T-helper 2 cell treated with Interferon-gamma antibody and Interleukin-4, amounts not matched to agents 5 μg/mL and 100 μg/mL, for 36 hours (primary cell): Measurements from ENCODE around the gene RPTOR.
A peak's percentile ranks its signal among the peaks of the same experiment; 100 is the strongest.

Experiments used
- DNase-seq: peaks from one replicate; pipeline ENCODE4 v3.0.0; 2021; ENCODE audit warnings: low spot score
- H3K27ac Mint-ChIP-seq: one replicate; pipeline ENCODE4 v1.8.0; 2021; ENCODE audit warnings: mild to moderate bottlenecking, mixed read lengths
- H3K27me3 Mint-ChIP-seq: one replicate; pipeline ENCODE4 v1.8.0; 2021; ENCODE audit warnings: low read depth, mixed read lengths
- H3K36me3 Mint-ChIP-seq: one replicate; pipeline ENCODE4 v1.8.0; 2021; ENCODE audit warnings: low read depth, mixed read lengths
- H3K4me1 Mint-ChIP-seq: one replicate; pipeline ENCODE4 v1.8.0; 2021; ENCODE audit warnings: low read depth, mixed read lengths
- H3K4me3 Mint-ChIP-seq: one replicate; pipeline ENCODE4 v1.8.0; 2022; ENCODE audit warnings: mild to moderate bottlenecking, moderate library complexity, mixed read lengths
- H3K9me3 Mint-ChIP-seq: one replicate; pipeline ENCODE4 v1.8.0; 2021; ENCODE audit warnings: mixed read lengths

Gene RPTOR

DNA sequence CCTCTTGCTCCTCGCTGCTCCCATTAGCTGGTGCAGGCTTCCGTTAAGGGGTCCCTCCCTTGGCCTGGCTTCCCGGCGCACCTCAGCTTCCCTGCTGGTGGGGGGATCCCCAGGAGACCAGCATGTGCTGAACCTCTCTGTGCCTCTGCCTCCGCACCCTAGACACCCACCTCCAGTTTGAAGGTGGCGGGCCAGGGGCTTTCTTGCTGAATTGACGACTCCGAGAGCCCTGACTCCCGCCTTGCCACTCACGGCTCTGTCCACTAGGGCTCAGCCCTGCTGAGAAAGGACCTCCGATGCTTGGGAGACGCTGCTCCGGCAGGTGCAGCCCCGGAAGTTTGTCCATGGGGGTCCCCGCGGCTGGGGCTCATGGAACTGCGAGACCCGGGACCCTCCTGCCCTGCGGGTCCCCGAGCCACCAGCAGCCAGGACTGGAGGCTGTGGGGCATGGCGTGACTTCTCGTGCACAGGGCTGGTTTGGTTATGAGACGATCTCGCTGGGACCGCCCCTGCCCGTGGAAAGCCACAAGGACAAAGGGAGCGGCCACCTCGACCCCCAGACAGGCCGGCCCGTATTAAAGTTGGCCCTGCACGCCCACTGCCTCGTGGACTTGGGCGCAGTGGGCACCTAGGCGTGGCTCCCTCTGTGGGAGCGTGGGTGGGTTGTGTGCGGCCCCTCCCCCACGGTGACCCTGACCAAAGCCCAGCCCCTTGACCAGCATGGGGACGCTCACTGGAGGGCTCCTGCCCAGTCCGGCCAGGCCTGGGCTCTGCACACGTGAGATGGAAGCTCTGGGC lies 455.1 kb downstream of the RPTOR start:
- H3K36me3 Mint-ChIP-seq, result peaks cover 17% of the 10 kb centered on the region
- peaks cover 22% of the 10 kb centered on the region for H3K27me3 Mint-ChIP-seq
- H3K4me1 Mint-ChIP-seq, result peaks cover 8% of the 10 kb centered on the region
- no peak overlapping the region for H3K4me3 Mint-ChIP-seq
- H3K27ac Mint-ChIP-seq, result no peak overlapping the region
- H3K9me3 Mint-ChIP-seq, result no peaks in the 10 kb centered on the region
- no peak for DNase-seq

DNA sequence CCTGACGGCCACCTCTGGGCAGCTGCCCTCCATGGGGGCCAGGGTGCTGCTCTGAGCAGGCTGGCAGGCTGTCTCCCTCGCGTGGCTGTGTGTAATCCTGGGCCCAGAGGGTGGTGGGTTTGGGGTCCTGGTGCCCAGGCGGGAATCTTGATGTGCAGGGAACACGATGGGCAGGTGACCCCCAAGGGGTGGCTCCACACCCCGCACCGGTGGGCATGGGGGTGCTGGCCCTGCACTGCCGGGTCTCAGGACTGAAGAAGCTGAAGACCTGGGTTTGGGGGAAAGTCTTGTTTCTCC lies 455.6 kb downstream of the RPTOR start:
- no peaks in the 10 kb centered on the region for H3K9me3 Mint-ChIP-seq

DNA sequence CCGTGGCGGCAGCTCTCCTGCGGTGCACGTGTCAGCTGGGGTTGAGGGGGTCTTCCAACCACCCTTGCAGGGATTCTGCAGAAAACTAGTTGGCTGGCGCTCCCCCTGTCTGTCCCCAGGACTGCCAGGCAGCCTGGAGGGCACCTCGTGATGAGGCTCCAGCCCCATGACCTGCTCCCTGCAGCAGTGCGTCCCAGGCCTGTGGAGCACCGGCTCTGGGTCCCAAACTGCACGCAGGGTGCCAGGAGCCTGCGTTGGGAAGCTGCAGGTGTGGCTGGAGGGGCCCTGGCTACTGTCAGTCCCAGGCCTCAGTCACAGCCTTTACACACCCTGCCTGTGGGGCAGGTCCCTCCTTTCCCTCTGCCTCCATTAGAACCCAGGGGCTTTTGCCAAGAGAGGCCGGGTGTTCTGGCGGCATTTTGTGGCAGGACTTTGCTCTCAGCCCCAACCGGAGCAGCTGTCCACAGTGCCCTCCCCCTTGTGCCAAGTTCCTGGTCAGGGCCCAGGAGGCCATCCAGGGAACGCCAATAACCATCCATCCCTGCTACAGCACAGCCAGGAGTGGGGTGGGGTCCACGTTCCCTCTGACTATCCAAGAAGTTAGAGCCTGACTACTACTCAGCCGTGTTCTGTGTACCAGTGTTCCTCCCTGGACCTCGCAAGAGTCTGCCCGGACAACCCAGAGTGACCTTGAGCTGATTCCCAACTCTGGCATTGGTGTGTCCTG lies 456.2 kb downstream of the RPTOR start:
- Mint-ChIP-seq H3K9me3 (no peaks in the 10 kb centered on the region), H3K27me3 (peaks cover 25% of the 10 kb centered on the region), H3K4me3 (no peak overlapping the region), H3K36me3 (peaks cover 10% of the 10 kb centered on the region), H3K27ac (no peak overlapping the region), H3K4me1 (peaks cover 9% of the 10 kb centered on the region)
- no peak for DNase-seq

More for the DNA sequence above, 455.6 kb downstream of the RPTOR start:
- peaks cover 15% of the 10 kb centered on the region for H3K36me3 Mint-ChIP-seq
- H3K27me3 Mint-ChIP-seq, result peaks cover 25% of the 10 kb centered on the region
- no peak overlapping the region for H3K4me3 Mint-ChIP-seq
- no peak for DNase-seq
- no peak overlapping the region for H3K27ac Mint-ChIP-seq
- H3K4me1 Mint-ChIP-seq, result peaks cover 9% of the 10 kb centered on the region

GRCh38 chr17:81002013-81002384 lies 457.4 kb downstream of the RPTOR start:
- peaks cover 35% of the 10 kb centered on the region for H3K27me3 Mint-ChIP-seq
- H3K4me1 Mint-ChIP-seq, result peaks cover 9% of the 10 kb centered on the region
- peaks cover 8% of the 10 kb centered on the region for H3K36me3 Mint-ChIP-seq
- H3K27ac Mint-ChIP-seq, result no peak overlapping the region
- H3K9me3 Mint-ChIP-seq, result no peaks in the 10 kb centered on the region
- no peak for DNase-seq
- H3K4me3 Mint-ChIP-seq, result no peak overlapping the region

DNA sequence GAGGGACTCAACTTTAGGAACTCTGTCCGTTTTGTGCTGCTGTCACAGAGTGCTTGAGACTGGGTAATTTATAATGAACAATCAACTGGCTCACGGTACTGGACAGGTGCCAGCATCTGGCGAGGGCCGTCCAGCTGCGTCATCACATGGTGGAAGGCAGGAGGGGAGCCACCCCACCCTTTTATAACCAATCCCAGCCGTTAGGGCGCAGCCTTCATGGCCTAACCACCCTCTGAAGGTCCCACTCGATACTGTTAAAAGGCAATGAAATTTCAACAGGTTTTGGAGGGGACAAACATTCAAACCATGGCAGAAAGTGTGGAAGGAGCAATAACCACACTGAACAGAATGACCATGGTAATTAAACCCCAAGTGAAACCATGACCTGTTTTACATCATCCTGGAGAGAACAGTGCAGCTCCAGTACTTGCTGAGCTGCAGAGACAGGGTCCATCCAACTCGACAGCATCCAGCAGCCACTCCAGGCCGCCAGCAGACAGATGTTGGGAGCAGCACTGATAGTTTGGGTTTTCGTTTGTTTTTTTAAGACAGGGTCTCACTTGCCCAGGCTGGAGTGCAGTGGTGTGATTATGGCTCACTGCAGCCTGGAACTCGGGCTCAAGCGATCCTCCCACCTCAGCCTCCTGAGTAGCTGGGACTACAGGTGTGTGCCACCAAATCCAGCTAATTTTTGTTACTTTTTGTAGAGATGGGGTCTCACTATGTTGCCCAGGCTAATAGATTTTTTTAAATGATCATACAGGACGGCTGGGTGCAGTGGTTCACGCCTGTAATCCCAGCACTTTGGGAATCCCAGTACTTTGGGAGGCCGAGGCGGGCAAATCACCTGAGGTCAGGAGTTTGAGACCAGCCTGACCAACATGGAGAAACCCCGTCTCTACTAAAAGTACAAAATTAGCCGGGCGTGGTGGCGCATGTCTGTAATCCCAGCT lies 458.0 kb downstream of the RPTOR start:
- Mint-ChIP-seq H3K36me3 (peaks cover 3% of the 10 kb centered on the region), H3K4me1 (peaks cover 9% of the 10 kb centered on the region), H3K4me3 (peak overlapping the region; percentile 45), H3K9me3 (no peaks in the 10 kb centered on the region), H3K27me3 (peaks cover 40% of the 10 kb centered on the region), H3K27ac (no peak overlapping the region)
- DNase-seq, result no peak

GRCh38 chr17:81003711-81004475 lies 459.3 kb downstream of the RPTOR start:
- Mint-ChIP-seq H3K27ac (no peak overlapping the region), H3K9me3 (no peaks in the 10 kb centered on the region), H3K27me3 (peaks cover 45% of the 10 kb centered on the region), H3K36me3 (peaks cover under 1% of the 10 kb centered on the region), H3K4me3 (peak overlapping the region; percentile 46), H3K4me1 (peaks cover 9% of the 10 kb centered on the region)
- DNase-seq, result no peak

DNA sequence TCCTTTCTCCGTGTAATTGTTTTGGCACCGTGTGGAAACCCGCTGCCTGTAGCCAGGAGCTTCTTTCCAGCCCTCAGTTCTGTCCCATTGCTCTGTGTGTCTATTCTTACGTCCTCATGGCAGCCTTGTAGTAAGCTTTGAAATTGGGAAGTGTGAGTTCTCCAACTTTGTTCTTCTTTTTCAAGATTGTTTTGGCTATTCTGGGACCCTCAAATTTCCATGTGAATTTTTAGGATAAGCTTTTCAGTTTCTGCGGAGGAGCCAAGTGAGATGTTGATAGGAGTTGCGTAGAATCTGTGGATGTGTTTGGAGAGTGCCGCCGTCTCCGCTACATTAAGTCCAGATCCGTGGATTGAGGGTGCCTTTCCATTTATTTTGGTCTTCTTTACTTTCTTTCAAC lies 462.3 kb downstream of the RPTOR start:
- H3K4me1 Mint-ChIP-seq, result peaks cover 9% of the 10 kb centered on the region
- DNase-seq, result no peak

GRCh38 chr17:81008140-81008539 lies 463.5 kb downstream of the RPTOR start:
- Mint-ChIP-seq H3K9me3 (peaks cover 13% of the 10 kb centered on the region), H3K27ac (no peak overlapping the region), H3K36me3 (peaks cover 6% of the 10 kb centered on the region), H3K4me3 (no peak overlapping the region), H3K4me1 (peaks cover 9% of the 10 kb centered on the region), H3K27me3 (peaks cover 37% of the 10 kb centered on the region)
- DNase-seq, result no peak

More for the DNA sequence above, 462.3 kb downstream of the RPTOR start:
- H3K9me3 Mint-ChIP-seq, result peaks cover 11% of the 10 kb centered on the region
- H3K36me3 Mint-ChIP-seq, result peaks cover 6% of the 10 kb centered on the region
- H3K27me3 Mint-ChIP-seq, result peaks cover 46% of the 10 kb centered on the region
- no peak overlapping the region for H3K27ac Mint-ChIP-seq
- H3K4me3 Mint-ChIP-seq, result no peak overlapping the region

- Mint-ChIP-seq H3K36me3 (peaks cover 6% of the 10 kb centered on the region), H3K4me3 (no peak overlapping the region), H3K9me3 (peaks cover 13% of the 10 kb centered on the region), H3K27me3 (peaks cover 31% of the 10 kb centered on the region), H3K27ac (no peak overlapping the region), H3K4me1 (peaks cover 5% of the 10 kb centered on the region)
- DNase-seq, result no peak
Observed at GRCh38 chr17:81009136-81009535, 464.5 kb downstream of the RPTOR start.

DNA sequence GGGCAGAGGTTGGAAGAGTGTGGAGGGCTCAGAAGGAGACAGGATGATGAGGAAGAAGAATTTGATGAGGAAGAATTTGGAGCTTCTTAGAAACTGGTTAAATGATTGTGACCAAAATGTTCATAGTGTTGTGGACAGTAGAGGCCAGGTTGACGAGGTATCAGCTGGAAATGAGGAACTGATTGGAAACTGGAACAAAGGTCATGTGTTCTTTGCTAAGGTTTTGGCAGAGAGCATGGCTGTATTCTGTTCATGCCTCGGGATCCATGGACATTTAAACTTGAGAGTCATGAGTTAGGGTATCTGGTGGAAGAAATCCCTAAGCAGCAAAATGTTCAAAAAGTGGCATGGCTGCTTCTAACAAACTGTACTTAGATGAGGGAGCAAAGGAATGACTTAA lies 466.3 kb downstream of the RPTOR start:
- Mint-ChIP-seq H3K36me3 (peaks cover 9% of the 10 kb centered on the region), H3K4me3 (no peak overlapping the region), H3K27ac (peak overlapping the region; percentile 37), H3K4me1 (no peaks in the 10 kb centered on the region), H3K27me3 (peaks cover 23% of the 10 kb centered on the region), H3K9me3 (peaks cover 13% of the 10 kb centered on the region)
- DNase-seq, result no peak

DNA sequence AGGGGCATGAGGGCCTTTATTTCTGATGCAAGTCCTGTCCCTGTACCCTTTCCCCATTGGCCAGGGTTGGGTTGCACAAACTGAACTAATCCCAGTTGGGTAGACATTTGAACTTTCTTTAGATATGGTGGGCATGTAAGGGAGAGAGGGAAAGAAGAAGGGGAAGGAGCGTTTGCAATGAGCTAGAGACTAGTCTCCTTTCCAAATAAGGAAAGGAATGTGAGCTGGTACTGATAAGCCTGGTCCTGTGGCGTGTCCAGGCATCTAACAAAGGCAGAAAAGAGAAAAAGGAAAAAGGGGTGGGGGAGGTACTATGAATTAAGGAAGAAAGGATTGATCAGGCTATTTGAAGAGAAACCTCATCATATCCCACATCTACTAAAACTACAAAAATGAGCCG lies 467.3 kb downstream of the RPTOR start:
- peaks cover 15% of the 10 kb centered on the region for H3K27me3 Mint-ChIP-seq
- peaks cover 17% of the 10 kb centered on the region for H3K36me3 Mint-ChIP-seq
- H3K4me3 Mint-ChIP-seq, result no peak overlapping the region
- no peak overlapping the region for H3K27ac Mint-ChIP-seq
- peaks cover 3% of the 10 kb centered on the region for H3K4me1 Mint-ChIP-seq
- H3K9me3 Mint-ChIP-seq, result peaks cover 21% of the 10 kb centered on the region
- DNase-seq, result no peak

DNA sequence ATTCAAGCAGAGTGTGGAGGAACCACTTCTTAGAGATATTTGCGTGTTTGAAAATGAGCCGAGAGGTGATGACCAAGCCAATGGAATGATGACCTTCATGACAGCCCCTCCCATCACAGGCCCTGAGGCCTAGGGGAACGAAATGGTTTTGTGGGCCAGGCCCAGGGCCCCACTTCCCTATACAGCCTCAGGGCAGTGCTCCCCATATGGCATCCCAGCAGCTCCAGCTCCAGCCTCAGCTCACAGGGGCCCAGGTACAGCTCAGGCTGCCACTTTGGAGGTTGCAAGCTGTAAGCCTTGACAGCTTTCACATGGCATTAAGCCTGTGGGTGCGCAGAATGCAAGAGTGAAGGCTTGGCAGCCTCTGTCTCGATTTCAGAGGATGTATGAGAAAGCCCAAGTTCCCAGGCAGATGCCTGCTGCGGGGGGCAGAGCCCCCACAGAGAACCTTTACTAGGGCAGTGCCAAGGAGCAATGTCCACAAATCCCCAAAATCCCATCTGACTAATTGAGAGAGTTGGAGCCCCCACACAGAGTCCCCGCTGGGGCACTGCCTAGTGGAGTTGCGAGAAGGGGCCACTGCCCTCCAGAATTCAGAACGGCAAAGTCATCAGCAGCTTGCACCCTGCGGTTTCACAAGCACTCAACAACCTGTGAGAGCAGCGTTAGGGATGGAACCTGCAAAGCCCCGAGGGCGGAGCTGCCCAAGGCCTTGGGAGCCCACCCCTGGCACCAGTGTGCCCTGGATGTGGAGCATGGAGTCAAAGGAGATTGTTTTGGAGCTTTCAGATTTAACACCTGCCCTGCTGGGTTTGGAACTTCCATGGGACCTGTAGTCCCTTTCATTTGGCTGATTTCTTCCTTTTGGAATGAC lies 468.2 kb downstream of the RPTOR start:
- Mint-ChIP-seq H3K36me3 (peaks cover 17% of the 10 kb centered on the region), H3K4me1 (peaks cover 5% of the 10 kb centered on the region), H3K27ac (no peak overlapping the region), H3K4me3 (no peak overlapping the region), H3K27me3 (peaks cover 8% of the 10 kb centered on the region), H3K9me3 (peaks cover 22% of the 10 kb centered on the region)
- no peak for DNase-seq
